ENCODE data around the gene SLC9A5. TPM values are rescaled to one million over a fixed set of nuclear protein-coding genes. Genes with fewer than 3 reads are reported as not detected.
A peak's percentile ranks its signal among the peaks of the same experiment; 100 is the strongest.

The SLC9A5 gene
- total RNA-seq, 2 experiments from 2014 or later: 3.5 to 4.5 TPM

- Mint-ChIP-seq H3K9me3 (no peaks in the 10 kb centered on the region), H3K27ac (peak within 1 kb of the TSS; percentile 81), H3K36me3 (peaks cover 6% of the 10 kb centered on the region), H3K4me1 (peaks cover 12% of the 10 kb centered on the region), H3K27me3 (no peaks in the 10 kb centered on the region), H3K4me3 (peak within 1 kb of the TSS; percentile 88)
- ATAC-seq (ENCODE audit: low read depth) (peak; percentile 96), DNase-seq (peak; percentile 88)
- POLR2A ChIA-PET: interaction anchor here (1.0 to 1.8 kb wide), 4 partner anchors 10 to 35 kb away, joined by 3 to 6 read pairs (median 4); partner anchors contain the start of gene FHOD1
These were observed 30.7 kb downstream of the SLC9A5 start, which contains the start of gene PLEKHG4 for GRCh38 chr16:67279296-67280089. Gene PLEKHG4 (plus strand): TSS chr16:67279532. CDS start chr16:67280045, 513 bp downstream.

- POLR2A ChIA-PET: interaction anchor here (1.4 kb wide), 1 partner anchor 35 kb away, joined by 3 read pairs; no protein-coding TSS in a partner anchor
- Mint-ChIP-seq H3K27ac (no peak overlapping the region), H3K4me3 (peak overlapping the region; percentile 39), H3K4me1 (peaks cover 10% of the 10 kb centered on the region), H3K9me3 (no peaks in the 10 kb centered on the region), H3K27me3 (no peaks in the 10 kb centered on the region), H3K36me3 (peaks cover 5% of the 10 kb centered on the region)
- no peak for DNase-seq
- ATAC-seq (ENCODE audit: low read depth): no peak
These were observed 31.6 kb downstream of the SLC9A5 start for GRCh38 chr16:67280090-67281015.

GRCh38 chr16:67281536-67282446, 33.0 kb downstream of the SLC9A5 start:
- POLR2A ChIA-PET: interaction anchor here (1.0 to 1.4 kb wide), 3 partner anchors 34 to 228 kb away, joined by 3 to 4 read pairs (median 3); partner anchors contain the start of gene FHOD1
- Mint-ChIP-seq H3K27me3 (no peaks in the 10 kb centered on the region), H3K27ac (no peak overlapping the region), H3K36me3 (no peaks in the 10 kb centered on the region), H3K4me1 (peaks cover 9% of the 10 kb centered on the region), H3K4me3 (no peak overlapping the region), H3K9me3 (no peaks in the 10 kb centered on the region)
- DNase-seq (no peak), ATAC-seq (ENCODE audit: low read depth) (no peak)

DNA sequence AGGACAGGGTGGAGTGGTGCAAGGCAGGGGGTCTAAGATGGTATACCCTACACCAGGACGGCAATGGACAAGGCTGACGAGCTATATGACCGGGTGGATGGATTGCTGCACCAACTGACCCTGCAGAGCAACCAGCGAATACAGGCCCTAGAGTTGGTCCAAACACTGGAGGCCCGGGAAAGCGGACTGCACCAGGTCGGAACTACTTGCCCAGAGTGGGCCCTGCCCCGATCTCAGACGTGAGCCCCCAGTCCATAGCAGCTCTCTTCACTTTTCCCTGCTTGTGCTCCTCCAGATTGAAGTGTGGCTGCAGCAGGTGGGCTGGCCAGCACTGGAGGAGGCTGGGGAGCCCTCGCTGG, 33.6 kb downstream of the SLC9A5 start:
- Mint-ChIP-seq H3K36me3 (no peaks in the 10 kb centered on the region), H3K27me3 (no peaks in the 10 kb centered on the region), H3K4me3 (no peak overlapping the region), H3K9me3 (no peaks in the 10 kb centered on the region), H3K4me1 (peaks cover 8% of the 10 kb centered on the region), H3K27ac (no peak overlapping the region)
- ATAC-seq (ENCODE audit: low read depth) (no peak), DNase-seq (no peak)
- POLR2A ChIA-PET: interaction anchor here (0.5 to 1.3 kb wide), 3 partner anchors 35 to 229 kb away, joined by 3 to 4 read pairs (median 3); partner anchors contain the start of gene FHOD1

- Mint-ChIP-seq H3K4me1 (peaks cover 3% of the 10 kb centered on the region), H3K27ac (no peak overlapping the region), H3K36me3 (no peaks in the 10 kb centered on the region), H3K4me3 (no peak overlapping the region), H3K9me3 (no peaks in the 10 kb centered on the region), H3K27me3 (no peaks in the 10 kb centered on the region)
- POLR2A ChIA-PET: interaction anchor here (1.0 kb wide), 1 partner anchor 230 kb away, joined by 3 read pairs; no protein-coding TSS in a partner anchor
- no peak for ATAC-seq (ENCODE audit: low read depth)
- DNase-seq: no peak
These were observed 34.5 kb downstream of the SLC9A5 start for GRCh38 chr16:67283039-67283825.

DNA sequence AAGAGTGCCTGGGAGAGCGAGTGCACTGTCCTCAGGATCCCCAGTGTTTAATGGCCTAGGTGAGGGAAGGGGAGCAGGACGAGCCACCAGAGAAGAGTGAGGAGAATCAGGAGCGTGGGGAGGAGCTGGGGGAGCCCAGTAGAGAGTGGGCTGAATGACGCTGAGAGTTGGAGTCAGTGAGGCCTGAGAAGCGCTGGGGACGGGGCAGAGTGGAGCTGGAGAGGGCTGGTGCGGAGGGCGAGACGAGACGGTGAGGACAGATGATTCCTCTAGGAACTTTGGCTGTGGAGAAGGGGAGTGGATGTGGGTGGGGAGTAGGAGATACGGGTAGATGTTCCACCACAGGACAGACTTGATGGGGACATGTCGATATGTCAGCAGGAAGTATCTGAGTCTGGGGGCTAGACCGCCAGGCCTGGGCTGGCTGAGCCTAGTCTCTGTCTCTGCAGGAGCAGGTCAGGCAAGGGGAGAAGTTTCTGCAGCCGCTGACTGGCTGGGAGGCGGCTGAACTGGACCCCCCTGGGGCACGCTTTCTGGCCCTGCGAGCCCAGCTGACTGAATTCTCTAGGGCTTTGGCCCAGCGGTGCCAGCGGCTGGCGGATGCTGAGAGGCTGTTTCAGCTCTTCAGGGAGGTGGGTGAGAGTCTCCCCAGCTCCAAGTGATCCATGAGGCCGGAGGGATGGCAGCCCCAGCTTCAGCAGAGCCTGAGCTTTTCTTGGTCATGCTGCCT, 35.2 kb downstream of the SLC9A5 start:
- Mint-ChIP-seq H3K36me3 (no peaks in the 10 kb centered on the region), H3K27me3 (no peaks in the 10 kb centered on the region), H3K4me1 (no peaks in the 10 kb centered on the region), H3K27ac (no peak overlapping the region), H3K9me3 (no peaks in the 10 kb centered on the region), H3K4me3 (no peak overlapping the region)
- DNase-seq (no peak), ATAC-seq (ENCODE audit: low read depth) (no peak)
- POLR2A ChIA-PET: no interaction called here

GRCh38 chr16:67284699-67285646, 36.2 kb downstream of the SLC9A5 start:
- Mint-ChIP-seq H3K27me3 (no peaks in the 10 kb centered on the region), H3K9me3 (no peaks in the 10 kb centered on the region), H3K36me3 (no peaks in the 10 kb centered on the region), H3K27ac (no peak overlapping the region), H3K4me1 (peaks cover 7% of the 10 kb centered on the region), H3K4me3 (no peak overlapping the region)
- POLR2A ChIA-PET: no interaction called here
- no peak for ATAC-seq (ENCODE audit: low read depth)
- no peak for DNase-seq

GRCh38 chr16:67286441-67287235, 37.9 kb downstream of the SLC9A5 start:
- H3K4me3 Mint-ChIP-seq: no peak overlapping the region
- POLR2A ChIA-PET: interaction anchor here (0.5 to 1.3 kb wide), 2 partner anchors 12 to 52 kb away, joined by 3 read pairs; no protein-coding TSS in a partner anchor
- no peak for DNase-seq
- H3K9me3 Mint-ChIP-seq: no peaks in the 10 kb centered on the region
- ATAC-seq (ENCODE audit: low read depth): no peak
- no peaks in the 10 kb centered on the region for H3K27me3 Mint-ChIP-seq
- no peaks in the 10 kb centered on the region for H3K36me3 Mint-ChIP-seq
- no peak overlapping the region for H3K27ac Mint-ChIP-seq
- peaks cover 10% of the 10 kb centered on the region for H3K4me1 Mint-ChIP-seq

- Mint-ChIP-seq H3K4me1 (peaks cover 10% of the 10 kb centered on the region), H3K27ac (no peak overlapping the region), H3K27me3 (no peaks in the 10 kb centered on the region), H3K36me3 (no peaks in the 10 kb centered on the region), H3K4me3 (no peak overlapping the region), H3K9me3 (no peaks in the 10 kb centered on the region)
- POLR2A ChIA-PET: no interaction called here
- no peak for DNase-seq
- no peak for ATAC-seq (ENCODE audit: low read depth)
These were observed 39.2 kb downstream of the SLC9A5 start for GRCh38 chr16:67287960-67288359.

DNA sequence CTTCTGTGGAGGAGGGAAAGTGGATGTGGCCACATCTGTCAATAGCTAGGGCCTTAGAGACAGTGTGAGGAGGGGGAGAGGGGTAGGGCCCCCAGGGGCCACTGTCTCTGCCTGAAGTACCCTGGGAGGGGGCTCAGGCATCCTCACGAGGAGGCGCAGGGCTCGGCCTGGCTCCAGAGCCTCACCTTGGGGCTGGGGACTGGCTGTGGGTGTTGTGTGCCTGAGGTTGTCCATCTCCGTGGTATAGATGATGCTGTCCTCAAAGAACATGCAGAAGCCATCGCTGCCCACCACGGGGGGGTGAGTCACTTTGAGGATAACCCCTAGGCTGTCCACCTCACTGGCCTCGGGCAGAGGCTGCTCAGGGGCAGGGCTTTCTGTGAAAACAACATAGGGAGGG, 42.7 kb downstream of the SLC9A5 start:
- no peaks in the 10 kb centered on the region for H3K9me3 Mint-ChIP-seq
- DNase-seq (no peak), ATAC-seq (ENCODE audit: low read depth) (no peak)
- no peak overlapping the region for H3K27ac Mint-ChIP-seq
- peaks cover 12% of the 10 kb centered on the region for H3K4me1 Mint-ChIP-seq
- no peak overlapping the region for H3K4me3 Mint-ChIP-seq
- H3K36me3 Mint-ChIP-seq: no peaks in the 10 kb centered on the region
- POLR2A ChIA-PET: no interaction called here
- peaks cover 2% of the 10 kb centered on the region for H3K27me3 Mint-ChIP-seq
